Measurements from ENCODE around the gene ATP8A1.

GRCh38 chr4:42641161-42641560, 15.7 kb downstream of the ATP8A1 start:
- no peak for TF ChIP-seq MXI1 (conservative IDR thresholded peaks at IDR 0.05; ENCODE audit: poor library complexity, severe bottlenecking)
- no peak for TF ChIP-seq CTCF (IDR thresholded peaks at IDR 0.05; ENCODE audit: poor library complexity, severe bottlenecking)
- no peak for TF ChIP-seq EZH2 (IDR thresholded peaks at IDR 0.05; ENCODE audit: borderline replicate concordance, insufficient read depth, low read length, poor library complexity, severe bottlenecking)
- no peak for TF ChIP-seq RAD21 (conservative IDR thresholded peaks at IDR 0.05)
- no peak for TF ChIP-seq TAF1 (IDR thresholded peaks at IDR 0.05; ENCODE audit: low read depth)
- TF ChIP-seq POLR2AphosphoS5 (IDR thresholded peaks at IDR 0.05), result no peak
- no peak for TF ChIP-seq EP300 (conservative IDR thresholded peaks at IDR 0.05; ENCODE audit: poor library complexity, severe bottlenecking)
